HEK293 (cell line): ENCODE results near the gene BIN1.

ENCODE experiments used
- BCL11A ChIP-seq: fragments of 450-650 bp; formaldehyde crosslinking; IDR thresholded peaks from 2 replicates; pipeline ENCODE4 v1.5.1; 2016; ENCODE audit warnings: low read depth, missing biosample characterization, missing genetic modification characterization
- GLI4 ChIP-seq: fragments of 450-650 bp; formaldehyde crosslinking; IDR thresholded peaks from 2 replicates; pipeline ENCODE4 v1.5.1; 2016; ENCODE audit warnings: missing biosample characterization, missing genetic modification characterization
- ZBTB7A ChIP-seq: fragments of 450-650 bp; formaldehyde crosslinking; IDR thresholded peaks from 2 replicates; pipeline ENCODE4 v1.5.1; 2016; ENCODE audit warnings: low read depth, missing biosample characterization, missing genetic modification characterization
- ZNF121 ChIP-seq: fragments of 450-650 bp; formaldehyde crosslinking; IDR thresholded peaks from 2 replicates; pipeline ENCODE4 v1.5.1; 2016; ENCODE audit warnings: missing biosample characterization, missing genetic modification characterization
- TF ChIP-seq, protein P1 (sequence below): fragments of 450-650 bp; formaldehyde crosslinking; IDR thresholded peaks from 2 replicates; pipeline ENCODE4 v1.5.1; 2016; ENCODE audit warnings: missing biosample characterization, missing genetic modification characterization
- TF ChIP-seq, protein P2 (sequence below): fragments of 450-650 bp; formaldehyde crosslinking; IDR thresholded peaks from 2 replicates; pipeline ENCODE4 v1.5.1; 2016; ENCODE audit warnings: missing biosample characterization, missing genetic modification characterization

DNA sequence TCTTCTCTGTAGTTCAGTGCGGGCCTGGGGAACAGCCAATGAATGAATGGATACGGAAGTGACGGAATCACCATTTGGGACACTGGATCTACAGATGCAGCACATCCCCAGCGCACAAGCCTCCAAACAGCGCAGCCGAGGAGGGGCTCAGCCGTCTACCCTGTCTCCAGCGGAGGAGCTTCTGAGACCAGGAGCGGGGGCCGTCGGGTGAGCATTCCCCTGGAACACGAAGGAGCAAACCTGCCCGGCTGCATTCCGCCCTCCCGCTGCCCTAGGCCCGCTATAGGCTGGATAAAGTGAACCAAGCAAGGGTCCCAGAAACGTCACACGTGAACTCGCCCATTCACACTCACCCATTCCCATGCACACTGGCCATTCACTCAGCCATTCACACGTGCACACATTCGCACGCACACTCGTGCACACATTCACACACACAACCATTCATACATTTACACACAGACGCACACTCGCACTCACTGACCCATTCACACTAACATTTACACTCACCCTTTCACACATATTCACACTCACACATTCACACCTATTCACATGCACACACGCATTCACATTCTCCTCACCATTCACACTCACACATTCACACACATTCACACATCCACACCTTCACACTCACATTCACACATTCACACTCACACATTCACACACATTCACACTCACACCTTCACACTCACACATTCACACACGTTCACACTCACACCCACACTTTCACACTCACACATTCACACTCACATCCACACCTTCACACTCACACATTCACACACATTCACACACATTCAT lies 63.4 kb downstream of the BIN1 start:
- TF ChIP-seq BCL11A (no peak), GLI4 (tag by site-specific recombination) (no peak), ZNF121 (no peak), ZBTB7A (tag by site-specific recombination) (no peak)
- TF ChIP-seq, protein P1, sequence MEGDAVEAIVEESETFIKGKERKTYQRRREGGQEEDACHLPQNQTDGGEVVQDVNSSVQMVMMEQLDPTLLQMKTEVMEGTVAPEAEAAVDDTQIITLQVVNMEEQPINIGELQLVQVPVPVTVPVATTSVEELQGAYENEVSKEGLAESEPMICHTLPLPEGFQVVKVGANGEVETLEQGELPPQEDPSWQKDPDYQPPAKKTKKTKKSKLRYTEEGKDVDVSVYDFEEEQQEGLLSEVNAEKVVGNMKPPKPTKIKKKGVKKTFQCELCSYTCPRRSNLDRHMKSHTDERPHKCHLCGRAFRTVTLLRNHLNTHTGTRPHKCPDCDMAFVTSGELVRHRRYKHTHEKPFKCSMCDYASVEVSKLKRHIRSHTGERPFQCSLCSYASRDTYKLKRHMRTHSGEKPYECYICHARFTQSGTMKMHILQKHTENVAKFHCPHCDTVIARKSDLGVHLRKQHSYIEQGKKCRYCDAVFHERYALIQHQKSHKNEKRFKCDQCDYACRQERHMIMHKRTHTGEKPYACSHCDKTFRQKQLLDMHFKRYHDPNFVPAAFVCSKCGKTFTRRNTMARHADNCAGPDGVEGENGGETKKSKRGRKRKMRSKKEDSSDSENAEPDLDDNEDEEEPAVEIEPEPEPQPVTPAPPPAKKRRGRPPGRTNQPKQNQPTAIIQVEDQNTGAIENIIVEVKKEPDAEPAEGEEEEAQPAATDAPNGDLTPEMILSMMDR: no peak
- TF ChIP-seq, protein P2, sequence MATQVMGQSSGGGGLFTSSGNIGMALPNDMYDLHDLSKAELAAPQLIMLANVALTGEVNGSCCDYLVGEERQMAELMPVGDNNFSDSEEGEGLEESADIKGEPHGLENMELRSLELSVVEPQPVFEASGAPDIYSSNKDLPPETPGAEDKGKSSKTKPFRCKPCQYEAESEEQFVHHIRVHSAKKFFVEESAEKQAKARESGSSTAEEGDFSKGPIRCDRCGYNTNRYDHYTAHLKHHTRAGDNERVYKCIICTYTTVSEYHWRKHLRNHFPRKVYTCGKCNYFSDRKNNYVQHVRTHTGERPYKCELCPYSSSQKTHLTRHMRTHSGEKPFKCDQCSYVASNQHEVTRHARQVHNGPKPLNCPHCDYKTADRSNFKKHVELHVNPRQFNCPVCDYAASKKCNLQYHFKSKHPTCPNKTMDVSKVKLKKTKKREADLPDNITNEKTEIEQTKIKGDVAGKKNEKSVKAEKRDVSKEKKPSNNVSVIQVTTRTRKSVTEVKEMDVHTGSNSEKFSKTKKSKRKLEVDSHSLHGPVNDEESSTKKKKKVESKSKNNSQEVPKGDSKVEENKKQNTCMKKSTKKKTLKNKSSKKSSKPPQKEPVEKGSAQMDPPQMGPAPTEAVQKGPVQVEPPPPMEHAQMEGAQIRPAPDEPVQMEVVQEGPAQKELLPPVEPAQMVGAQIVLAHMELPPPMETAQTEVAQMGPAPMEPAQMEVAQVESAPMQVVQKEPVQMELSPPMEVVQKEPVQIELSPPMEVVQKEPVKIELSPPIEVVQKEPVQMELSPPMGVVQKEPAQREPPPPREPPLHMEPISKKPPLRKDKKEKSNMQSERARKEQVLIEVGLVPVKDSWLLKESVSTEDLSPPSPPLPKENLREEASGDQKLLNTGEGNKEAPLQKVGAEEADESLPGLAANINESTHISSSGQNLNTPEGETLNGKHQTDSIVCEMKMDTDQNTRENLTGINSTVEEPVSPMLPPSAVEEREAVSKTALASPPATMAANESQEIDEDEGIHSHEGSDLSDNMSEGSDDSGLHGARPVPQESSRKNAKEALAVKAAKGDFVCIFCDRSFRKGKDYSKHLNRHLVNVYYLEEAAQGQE: no peak
